Right lobe of liver (tissue), 4 donors: ENCODE measurements around the gene SELENOM.
"Not testable (repeated sequence)": the region's sequence is repeated elsewhere in the genome, so short reads cannot be mapped to it uniquely, and the experiment has no call there.

ENCODE experiments used
- POLR2A ChIP-seq: fragments of 450-650 bp; IDR thresholded peaks from one replicate; pipeline ENCODE4 v1.6.1; 2017; ENCODE audit warnings: antibody characterized with exemption, mild to moderate bottlenecking
- TF ChIP-seq, protein P1 (sequence below), 4 donors: fragments of 200-600 bp in 3 of 4; fragments of 450-650 bp in 1 of 4; IDR thresholded peaks; one replicate each; pipeline versions ENCODE4 v1.5.1 to v1.8.0; 2016 to 2022; ENCODE audit warnings: antibody characterized with exemption in 4 of 4, mild to moderate bottlenecking in 2 of 4
- donor health status: DM: no; HTN: no; CAD: no.
- donor health status: DM: no; HTN: no; CAD: no.
- donor health status: DM: no; HTN: yes; CAD: no.

GRCh38 chr22:31069691-31070314 is 37.6 kb downstream of the SELENOM start:
- TF ChIP-seq, protein P1, sequence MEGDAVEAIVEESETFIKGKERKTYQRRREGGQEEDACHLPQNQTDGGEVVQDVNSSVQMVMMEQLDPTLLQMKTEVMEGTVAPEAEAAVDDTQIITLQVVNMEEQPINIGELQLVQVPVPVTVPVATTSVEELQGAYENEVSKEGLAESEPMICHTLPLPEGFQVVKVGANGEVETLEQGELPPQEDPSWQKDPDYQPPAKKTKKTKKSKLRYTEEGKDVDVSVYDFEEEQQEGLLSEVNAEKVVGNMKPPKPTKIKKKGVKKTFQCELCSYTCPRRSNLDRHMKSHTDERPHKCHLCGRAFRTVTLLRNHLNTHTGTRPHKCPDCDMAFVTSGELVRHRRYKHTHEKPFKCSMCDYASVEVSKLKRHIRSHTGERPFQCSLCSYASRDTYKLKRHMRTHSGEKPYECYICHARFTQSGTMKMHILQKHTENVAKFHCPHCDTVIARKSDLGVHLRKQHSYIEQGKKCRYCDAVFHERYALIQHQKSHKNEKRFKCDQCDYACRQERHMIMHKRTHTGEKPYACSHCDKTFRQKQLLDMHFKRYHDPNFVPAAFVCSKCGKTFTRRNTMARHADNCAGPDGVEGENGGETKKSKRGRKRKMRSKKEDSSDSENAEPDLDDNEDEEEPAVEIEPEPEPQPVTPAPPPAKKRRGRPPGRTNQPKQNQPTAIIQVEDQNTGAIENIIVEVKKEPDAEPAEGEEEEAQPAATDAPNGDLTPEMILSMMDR (IDR thresholded peaks at IDR 0.05): not testable (repeated sequence)
- not testable (repeated sequence) for TF ChIP-seq POLR2A
